ENCODE measurements around the gene NRXN3. TPM values are rescaled to one million over a fixed set of nuclear protein-coding genes. Genes with fewer than 3 reads are reported as not detected.

The NRXN3 gene
- total RNA-seq, 2 donors from 2014 or later, result 1.3 to 2.3 TPM

GRCh38 chr14:78698991-78699390 is 528.8 kb downstream of the NRXN3 start:
- Histone ChIP-seq H3K4me3 (no peak overlapping the region), H3K36me3 (replicated peaks in 1 of 2; ENCODE audit: insufficient read depth in 1 of 2, low read depth in 2 of 2) (no peaks in the 10 kb centered on the region), H3K9me3 (no peaks in the 10 kb centered on the region), H3K27me3 (no peaks in the 10 kb centered on the region), H3K27ac (no peak overlapping the region), H3K4me1 (no peaks in the 10 kb centered on the region)
- ATAC-seq (no peak), DNase-seq (no peak)
- intact Hi-C loops (cut with DNase I), result no loop called here
- TF ChIP-seq POLR2A (IDR thresholded peaks at IDR 0.05) (no peak), CTCF (IDR thresholded peaks at IDR 0.05) (no peak)
- 51 to 58% methylated on average over 3 of the region's 3 CpGs for WGBS, 2 donors

GRCh38 chr14:78700236-78700635 is 530.1 kb downstream of the NRXN3 start:
- intact Hi-C loops (cut with DNase I), result no loop called here
- 50 to 70% methylated on average over 2 of the region's 2 CpGs for WGBS, 2 donors
- TF ChIP-seq CTCF (IDR thresholded peaks at IDR 0.05) (no peak), POLR2A (IDR thresholded peaks at IDR 0.05) (no peak)

GRCh38 chr14:78701246-78701645 is 531.1 kb downstream of the NRXN3 start:
- intact Hi-C loops (cut with DNase I), result no loop called here
- no peak for ATAC-seq
- H3K36me3 ChIP-seq (replicated peaks in 1 of 2; ENCODE audit: insufficient read depth in 1 of 2, low read depth in 2 of 2), result no peaks in the 10 kb centered on the region
- no peak for DNase-seq
- no peaks in the 10 kb centered on the region for H3K9me3 ChIP-seq
- peaks cover under 1% of the 10 kb centered on the region for H3K4me1 ChIP-seq
- H3K4me3 ChIP-seq, result no peak overlapping the region
- no peak for TF ChIP-seq CTCF (IDR thresholded peaks at IDR 0.05)
- no peak for TF ChIP-seq POLR2A (IDR thresholded peaks at IDR 0.05)
- WGBS, 2 donors, result 60 to 67% methylated on average over 5 of the region's 5 CpGs
- no peaks in the 10 kb centered on the region for H3K27me3 ChIP-seq
- H3K27ac ChIP-seq, result no peak overlapping the region

More at GRCh38 chr14:78700236-78700635, 530.1 kb downstream of the NRXN3 start:
- ATAC-seq (no peak), DNase-seq (no peak)
- Histone ChIP-seq H3K27ac (no peak overlapping the region), H3K4me3 (no peak overlapping the region), H3K9me3 (no peaks in the 10 kb centered on the region), H3K27me3 (no peaks in the 10 kb centered on the region), H3K36me3 (replicated peaks in 1 of 2; ENCODE audit: insufficient read depth in 1 of 2, low read depth in 2 of 2) (no peaks in the 10 kb centered on the region), H3K4me1 (no peaks in the 10 kb centered on the region)

GRCh38 chr14:78704965-78705364 is 534.8 kb downstream of the NRXN3 start:
- H3K4me3 ChIP-seq, result no peak overlapping the region
- no peaks in the 10 kb centered on the region for H3K9me3 ChIP-seq
- no peaks in the 10 kb centered on the region for H3K27me3 ChIP-seq
- no peak for ATAC-seq
- no peak for DNase-seq
- WGBS, 2 donors, result 68 to 69% methylated on average over 4 of the region's 4 CpGs
- H3K27ac ChIP-seq, result no peak overlapping the region
- TF ChIP-seq POLR2A (IDR thresholded peaks at IDR 0.05) (no peak), CTCF (IDR thresholded peaks at IDR 0.05) (no peak)
- intact Hi-C loops (cut with DNase I), result no loop called here
- no peaks in the 10 kb centered on the region for H3K36me3 ChIP-seq (replicated peaks in 1 of 2; ENCODE audit: insufficient read depth in 1 of 2, low read depth in 2 of 2)
- H3K4me1 ChIP-seq, result peaks cover 4% of the 10 kb centered on the region

- H3K27me3 ChIP-seq, result no peaks in the 10 kb centered on the region
- H3K27ac ChIP-seq, result no peak overlapping the region
- DNase-seq (no peak), ATAC-seq (no peak)
- no peaks in the 10 kb centered on the region for H3K9me3 ChIP-seq
- TF ChIP-seq POLR2A (IDR thresholded peaks at IDR 0.05), result no peak
- no peak for TF ChIP-seq CTCF (IDR thresholded peaks at IDR 0.05)
- no peak overlapping the region for H3K4me3 ChIP-seq
- intact Hi-C loops (cut with DNase I), result no loop called here
- peaks cover 4% of the 10 kb centered on the region for H3K4me1 ChIP-seq
- H3K36me3 ChIP-seq (replicated peaks in 1 of 2; ENCODE audit: insufficient read depth in 1 of 2, low read depth in 2 of 2), result no peaks in the 10 kb centered on the region
Measured at GRCh38 chr14:78705989-78706388, 535.8 kb downstream of the NRXN3 start.

All from body of pancreas (tissue), 4 donors.